NCI-H748 treated with DMSO at 0.1 percent for 48 hours (cell line): ENCODE measurements around the gene TJP3.

ENCODE experiments used
- DNase-seq: peaks from one replicate; lab custom pipeline; 2025; lab: John Stamatoyannopoulos, UW

Gene TJP3

DNA sequence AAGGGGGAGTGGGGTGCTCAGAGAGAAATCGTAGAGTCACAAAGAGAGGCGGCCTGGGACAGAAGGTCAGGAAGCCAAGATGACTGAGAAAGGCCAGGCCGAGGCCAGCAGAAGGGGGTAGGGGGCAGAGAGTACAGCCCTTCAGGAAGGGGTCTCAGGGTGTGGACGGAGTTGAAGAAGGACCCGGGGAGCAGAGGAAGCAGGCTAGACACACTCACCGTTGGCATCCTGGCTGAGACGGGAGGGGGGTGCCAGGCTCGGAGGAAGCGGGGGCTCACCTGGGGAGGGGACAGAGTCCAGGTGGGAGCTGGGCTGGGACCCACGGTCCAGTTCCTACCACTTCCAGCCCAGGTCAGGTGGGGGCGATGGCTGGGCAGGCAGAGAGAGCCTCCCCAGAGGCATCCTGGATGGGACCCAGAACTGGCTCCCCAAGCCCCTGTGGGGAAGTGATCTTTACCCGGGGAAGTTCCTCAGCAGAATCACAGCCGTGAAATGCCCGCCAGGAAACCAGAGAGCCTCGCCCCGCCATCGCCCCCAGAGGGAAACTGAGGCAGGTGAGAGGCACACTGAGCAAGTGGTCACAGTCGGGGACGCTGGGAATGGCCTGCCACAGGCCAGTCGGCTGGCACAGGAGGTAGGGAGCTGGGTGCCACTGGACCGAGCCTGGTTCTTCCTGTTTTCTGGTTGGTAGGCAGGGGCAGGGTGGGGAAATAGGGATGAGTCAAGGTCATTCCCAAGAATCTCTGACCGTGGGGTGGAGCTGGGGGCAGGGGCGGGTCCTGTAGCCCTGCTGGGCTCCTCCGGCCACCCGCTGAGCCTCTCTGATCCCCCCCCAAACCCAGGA, 76.6 kb downstream of the TJP3 start:
- no peak for DNase-seq

DNA sequence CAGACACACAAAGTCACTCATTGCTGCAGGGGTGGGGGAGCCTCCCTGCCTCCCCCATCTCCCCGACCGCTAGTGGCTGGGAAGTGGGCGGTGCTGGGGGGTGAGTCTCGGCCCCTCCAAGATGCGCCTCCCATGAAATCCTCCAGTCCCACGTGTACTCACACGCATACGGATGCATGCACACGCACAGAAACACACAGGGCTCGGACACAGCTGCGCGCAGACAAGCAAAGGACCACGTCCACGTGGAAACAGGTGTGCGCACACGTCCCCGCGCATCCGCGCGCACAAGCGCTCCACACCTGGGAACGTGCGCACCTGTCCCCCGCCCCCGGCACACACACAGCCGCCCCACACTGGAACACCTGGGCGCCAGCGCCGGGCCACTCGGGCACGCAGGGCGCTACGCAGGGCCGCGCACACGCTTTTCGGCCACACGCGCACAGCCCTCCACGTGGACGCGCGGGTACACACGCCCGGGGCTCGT, 77.3 kb downstream of the TJP3 start:
- no peak for DNase-seq

DNA sequence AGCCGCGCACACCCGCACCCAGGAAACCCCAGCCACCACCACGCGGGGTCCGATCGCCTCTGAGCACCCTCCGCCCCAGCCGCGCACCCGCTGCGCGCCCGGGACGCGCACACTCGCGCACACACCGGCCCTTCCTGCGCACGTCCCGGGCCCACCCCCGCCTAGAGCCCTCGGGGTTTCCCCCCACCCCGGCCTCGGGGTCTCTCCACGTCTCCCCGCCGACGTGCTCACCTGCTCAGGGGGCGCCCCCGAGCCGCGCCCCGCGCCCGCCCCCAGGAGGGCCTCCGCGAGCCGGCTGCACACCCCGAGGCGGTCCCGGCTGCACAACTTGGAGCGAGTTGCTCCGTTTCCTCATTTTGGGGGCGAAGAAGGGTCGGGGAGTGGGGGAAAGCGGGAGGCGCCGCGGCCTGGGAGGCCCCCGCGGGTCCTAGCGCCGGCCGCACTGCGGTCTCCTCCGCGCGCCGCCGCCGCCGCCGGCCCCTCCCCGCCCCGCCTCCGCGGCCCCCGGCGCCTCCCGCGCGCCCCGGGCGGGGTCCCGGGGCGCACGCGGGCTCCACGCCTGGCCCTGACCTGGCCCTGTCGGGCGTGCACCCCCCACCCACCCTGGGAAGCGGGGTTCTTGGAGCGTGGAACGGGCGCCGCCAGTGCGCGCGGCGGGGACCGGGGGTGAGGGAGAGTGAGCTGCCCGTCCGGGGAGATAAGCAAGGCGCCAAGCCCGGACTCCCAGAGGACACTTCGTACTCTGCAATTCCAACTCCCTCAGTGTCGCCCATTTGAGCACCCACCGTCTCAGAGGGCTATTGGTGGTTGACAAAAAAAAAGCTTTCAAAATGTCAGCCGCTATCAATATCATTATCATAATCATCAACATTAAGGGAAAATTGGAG, 78.0 kb downstream of the TJP3 start, which contains the start of gene MATK:
TSS of gene MATK (minus strand) at position 444 of the 887 bp plus-strand sequence. CDS start 1,246 bp downstream, outside the sequence.
- no peak for DNase-seq

DNA sequence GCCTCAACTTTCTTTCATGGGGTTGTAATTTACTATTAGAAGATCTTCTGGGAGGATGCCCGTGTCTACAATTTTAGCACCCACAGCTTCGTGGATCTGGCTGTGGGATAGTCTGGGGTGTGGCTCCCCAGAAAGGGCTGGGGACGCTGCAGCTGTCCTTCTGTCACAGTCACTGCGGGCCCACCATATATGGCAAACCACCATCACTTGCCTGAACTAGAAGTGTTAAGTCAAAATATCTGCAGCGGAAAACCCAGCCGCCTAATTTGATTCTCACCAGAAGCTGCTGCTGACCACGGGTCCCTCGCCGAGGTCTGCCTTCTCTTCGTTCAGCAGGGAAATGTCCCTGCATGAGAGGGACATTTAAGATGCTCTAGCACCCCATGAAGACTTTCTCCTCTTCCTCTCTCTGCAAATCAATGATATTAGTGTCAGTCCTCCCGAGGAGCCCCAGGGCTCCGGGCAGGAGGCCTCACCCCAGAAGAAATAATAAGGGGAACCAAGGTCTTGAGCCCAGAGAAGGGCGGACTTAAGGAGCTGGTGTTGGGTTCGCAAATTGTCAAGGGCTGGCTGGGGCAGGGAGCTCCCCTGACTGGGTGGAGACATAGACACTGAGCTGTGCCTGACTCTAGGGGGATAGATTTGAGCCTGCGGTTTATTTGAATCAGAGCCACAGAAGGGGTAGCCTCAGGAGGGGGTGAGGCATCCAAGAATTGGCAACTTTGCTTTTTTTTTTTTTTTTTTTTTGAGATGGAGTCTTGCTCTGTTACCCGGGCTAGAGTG, 81.0 kb downstream of the TJP3 start:
- DNase-seq = no peak

DNA sequence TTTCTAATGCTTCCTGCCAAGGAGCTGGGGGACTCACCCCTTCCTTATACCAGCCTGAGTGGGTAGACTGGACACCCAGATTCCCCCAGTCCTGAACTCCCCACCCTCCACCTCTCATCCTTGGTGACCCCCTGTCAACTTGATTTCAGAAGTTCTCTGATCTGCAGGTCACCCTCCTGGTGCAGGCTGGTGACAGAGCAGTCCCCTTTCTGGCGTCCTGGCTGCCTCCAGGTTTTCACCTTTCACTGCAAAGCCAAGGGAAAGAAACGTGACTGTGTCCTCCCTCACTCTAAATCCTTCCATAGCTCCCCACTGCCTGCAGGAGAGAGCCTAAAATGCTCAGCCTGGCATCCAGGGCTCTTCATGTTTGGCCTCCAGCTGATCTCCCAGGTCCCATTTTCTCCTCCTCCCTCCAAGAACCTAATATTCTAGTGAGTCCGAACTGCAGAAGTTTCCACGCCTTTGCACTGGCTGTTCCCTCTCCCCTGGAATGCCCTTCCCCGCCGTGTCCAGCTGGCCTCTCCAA, 82.1 kb downstream of the TJP3 start:
- no peak for DNase-seq

DNA sequence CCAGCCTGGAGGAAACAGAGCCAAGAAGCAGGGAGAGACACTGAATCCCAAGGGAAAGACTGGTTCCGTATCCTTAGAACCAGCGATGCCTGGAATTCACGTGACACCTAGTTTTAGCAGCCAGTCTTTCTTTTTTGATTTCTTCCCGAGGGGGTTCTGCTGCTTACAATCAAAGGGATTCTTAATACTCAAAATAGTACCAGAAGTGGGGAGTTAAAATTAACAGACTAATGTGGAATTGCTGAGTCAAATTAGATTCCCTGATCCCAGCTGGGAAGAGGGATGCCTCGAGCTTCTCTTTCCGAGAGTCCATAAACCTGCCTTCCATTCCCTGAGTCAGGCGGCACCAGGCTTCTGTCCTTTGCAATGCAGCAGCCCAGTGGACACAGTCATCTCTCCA, 82.8 kb downstream of the TJP3 start:
- DNase-seq = no peak

DNA sequence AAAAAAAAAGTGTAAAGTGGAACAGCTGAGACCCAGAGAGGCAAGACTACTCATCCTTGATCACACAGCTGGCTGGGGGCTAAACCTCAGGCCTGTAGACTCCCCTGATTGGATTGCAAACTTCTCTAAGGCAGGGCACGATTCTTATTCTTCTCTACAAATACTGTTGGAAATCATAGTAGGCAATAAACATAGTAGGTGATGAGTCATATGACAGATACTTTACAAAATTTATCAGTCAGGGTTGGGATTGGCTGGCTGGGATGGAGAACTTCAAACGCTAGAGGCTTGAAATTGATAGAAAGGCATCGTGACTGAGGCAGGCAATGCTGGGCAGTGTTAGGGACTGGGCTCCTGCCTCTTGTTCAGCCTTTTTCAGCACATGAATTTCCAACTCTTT, 83.9 kb downstream of the TJP3 start:
- no peak for DNase-seq

DNA sequence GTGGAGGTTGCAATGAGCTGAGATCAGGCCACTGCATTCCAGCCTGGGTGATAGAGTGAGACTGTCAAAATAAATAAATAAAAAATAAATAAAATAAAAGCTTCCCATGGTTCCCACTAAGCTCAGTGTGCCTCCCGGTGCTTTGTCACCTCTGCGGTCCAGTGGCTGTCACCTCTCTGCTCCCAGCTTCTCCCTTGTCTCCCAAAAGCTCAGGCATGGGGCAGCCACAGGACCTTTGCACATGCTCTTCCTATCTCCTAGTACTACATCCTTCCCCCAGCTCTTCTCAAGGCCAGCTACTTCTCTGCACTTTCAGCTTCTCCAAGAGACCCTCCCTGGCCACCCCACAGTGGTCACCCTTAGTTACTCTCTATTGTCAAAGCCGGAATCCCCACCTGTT, 85.6 kb downstream of the TJP3 start:
- DNase-seq = no peak

DNA sequence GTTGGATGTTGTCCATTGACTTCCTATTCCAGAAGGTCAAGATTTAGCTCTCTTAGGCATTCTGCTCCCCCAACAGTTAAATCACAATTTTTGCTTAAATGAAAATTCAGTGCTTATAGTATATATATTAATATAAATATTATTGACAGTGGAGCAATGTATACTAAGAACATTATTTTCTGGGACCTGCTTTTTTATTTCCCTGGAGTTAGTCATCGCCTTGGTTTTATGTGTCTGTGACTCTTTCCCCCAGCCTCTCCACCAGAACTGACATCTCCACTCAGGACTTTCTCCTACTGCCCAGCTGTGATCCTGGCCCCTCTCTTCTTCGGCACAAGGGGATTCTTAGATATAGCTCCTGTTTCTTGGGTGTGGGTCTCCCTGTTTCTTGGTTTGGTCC, 88.2 kb downstream of the TJP3 start:
- DNase-seq = no peak

DNA sequence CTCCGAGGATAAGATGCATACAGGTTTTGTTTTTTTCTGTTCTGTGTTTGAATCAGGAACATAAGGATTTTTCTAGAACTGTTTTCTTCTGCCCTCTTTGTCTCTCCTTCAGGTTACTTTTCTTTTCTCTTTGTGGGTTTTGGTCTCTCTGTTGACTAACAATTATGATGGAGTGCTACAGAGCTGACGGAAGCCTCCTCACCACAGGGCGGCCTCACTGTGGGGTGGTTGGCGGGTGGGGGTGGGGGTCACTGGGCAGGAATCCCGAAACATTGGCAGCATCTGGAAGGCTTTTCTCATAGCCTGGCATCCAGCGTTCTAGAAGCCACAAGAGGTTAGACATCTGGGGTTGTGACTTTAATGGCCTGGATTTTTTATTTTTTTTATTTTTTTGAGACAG, 90.0 kb downstream of the TJP3 start:
- no peak for DNase-seq
